NCI-H2171 (cell line): ENCODE data around the gene PRDX5.

Experiments used
- DNase-seq: peaks from one replicate; lab custom pipeline; 2025; lab: John Stamatoyannopoulos, UW

PRDX5 gene

GRCh38 chr11:64347193-64347867, 29.4 kb downstream of the PRDX5 start:
- DNase-seq: no peak

- no peak for DNase-seq
Measured at GRCh38 chr11:64348383-64349024, 30.6 kb downstream of the PRDX5 start.

GRCh38 chr11:64349025-64349387, 31.1 kb downstream of the PRDX5 start:
- no peak for DNase-seq

- no peak for DNase-seq
Measured at GRCh38 chr11:64349404-64349803, 31.5 kb downstream of the PRDX5 start.

GRCh38 chr11:64351136-64351631, 33.3 kb downstream of the PRDX5 start:
- no peak for DNase-seq

GRCh38 chr11:64352099-64352994, 34.4 kb downstream of the PRDX5 start:
- no peak for DNase-seq

GRCh38 chr11:64352995-64353714, 35.2 kb downstream of the PRDX5 start:
- DNase-seq: no peak

GRCh38 chr11:64353715-64354506, 36.0 kb downstream of the PRDX5 start:
- no peak for DNase-seq

- peak; percentile 81 for DNase-seq
Measured at GRCh38 chr11:64355078-64355940, 37.4 kb downstream of the PRDX5 start.

- no peak for DNase-seq
Measured at GRCh38 chr11:64356498-64357411, 38.8 kb downstream of the PRDX5 start.

- DNase-seq: no peak
Measured at GRCh38 chr11:64357446-64357845, 39.5 kb downstream of the PRDX5 start.

- no peak for DNase-seq
Measured at GRCh38 chr11:64357904-64358535, 40.1 kb downstream of the PRDX5 start.

- DNase-seq: no peak
Measured at GRCh38 chr11:64358536-64358906, 40.6 kb downstream of the PRDX5 start.

GRCh38 chr11:64358907-64359711, 41.2 kb downstream of the PRDX5 start, which contains the start of gene RPS6KA4:
Gene RPS6KA4, plus strand, starts transcription at chr11:64359162. Its CDS starts 74 bp downstream, at chr11:64359236.
- DNase-seq: no peak

GRCh38 chr11:64359712-64360445, 42.0 kb downstream of the PRDX5 start:
- no peak for DNase-seq

- no peak for DNase-seq
Measured at GRCh38 chr11:64360448-64360921, 42.6 kb downstream of the PRDX5 start.

- no peak for DNase-seq
Measured at GRCh38 chr11:64361659-64362058, 43.7 kb downstream of the PRDX5 start.
